SK-N-MC (cell line): ENCODE results near the gene ENTR1.

Experiments used
- EZH2 ChIP-seq: fragments of 200-600 bp; sonication (generic); IDR thresholded peaks from one replicate; pipeline ENCODE4 v1.6.1; 2017; ENCODE audit warnings: antibody characterized with exemption
- FOXP2 ChIP-seq: optimal IDR thresholded peaks from 2 replicates; pipeline ENCODE3; 2011; ENCODE audit warnings: mild to moderate bottlenecking, moderate library complexity; ENCODE audit not compliant: insufficient read depth; ENCODE audit errors: extremely low read length, control extremely low read depth
- POLR2AphosphoS5 ChIP-seq: IDR thresholded peaks from 2 replicates; pipeline ENCODE4 v1.6.1; 2012; ENCODE audit warnings: mild to moderate bottlenecking, low read depth, low read length, borderline replicate concordance

DNA sequence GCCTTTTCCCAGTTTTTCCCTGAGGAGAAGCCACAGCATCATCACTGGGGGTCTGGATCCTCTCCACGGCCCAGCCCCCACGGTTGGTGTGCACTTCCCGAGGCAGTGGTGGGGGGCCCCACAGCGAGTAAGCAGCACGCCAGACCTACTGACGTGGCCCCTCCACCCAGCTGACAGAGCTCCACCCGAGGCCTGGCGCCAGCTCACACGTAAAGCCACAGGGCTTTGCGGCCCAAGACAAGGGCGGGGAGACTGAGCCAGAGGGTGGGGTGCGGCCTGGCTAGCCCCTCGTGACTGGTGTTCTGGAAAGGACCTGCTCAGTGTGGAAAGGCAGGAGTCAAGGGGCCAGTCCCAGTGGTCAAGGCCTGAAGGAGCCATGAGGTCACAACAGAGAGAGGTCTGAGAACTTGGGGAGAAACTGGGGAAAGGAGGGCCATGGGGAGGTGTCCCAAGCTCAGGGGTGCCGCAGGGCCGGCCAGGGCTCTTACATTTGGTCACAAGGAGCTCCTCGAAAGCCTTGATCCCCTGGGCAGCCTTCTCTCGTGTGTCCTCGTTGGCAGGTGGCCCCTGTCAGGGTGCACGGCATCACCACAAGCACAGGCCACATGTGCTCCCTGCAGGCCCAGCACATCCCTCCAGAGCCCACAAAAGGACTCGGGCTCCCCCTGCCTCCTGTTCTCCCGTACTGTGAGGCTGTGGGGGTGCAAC lies 15.9 kb downstream of the ENTR1 start:
- TF ChIP-seq EZH2: no peak
- no peak for TF ChIP-seq POLR2AphosphoS5
- no peak for TF ChIP-seq FOXP2
